ENCODE results near the gene KIAA1217. TPM values are rescaled to one million over a fixed set of nuclear protein-coding genes. Genes with fewer than 3 reads are reported as not detected.
"Not testable (repeated sequence)": the region's sequence is repeated elsewhere in the genome, so short reads cannot be mapped to it uniquely, and the experiment has no call there.

The KIAA1217 gene
- total RNA-seq, 2 donors from 2014 or later: 92.5 to 188 TPM

- Histone ChIP-seq H3K4me1 (replicated peaks) (no peaks in the 10 kb centered on the region), H3K4me3 (no peak overlapping the region), H3K27ac (no peak overlapping the region), H3K9me3 (no peaks in the 10 kb centered on the region), H3K36me3 (no peaks in the 10 kb centered on the region), H3K27me3 (replicated peaks; ENCODE audit: insufficient read depth) (no peaks in the 10 kb centered on the region)
- TF ChIP-seq POLR2AphosphoS5 (IDR thresholded peaks at IDR 0.05) (no peak), CTCF (IDR thresholded peaks at IDR 0.05) (no peak), POLR2A (IDR thresholded peaks at IDR 0.05) (no peak)
- WGBS: 94% methylated on average over 2 of the region's 2 CpGs
- no peak for DNase-seq (ENCODE audit: low spot score)
- intact Hi-C loops (cut with DNase I): no loop called here
Observed at GRCh38 chr10:24476913-24477701, 268.2 kb downstream of the KIAA1217 start.

GRCh38 chr10:24477915-24478314 lies 269.0 kb downstream of the KIAA1217 start:
- TF ChIP-seq CTCF (IDR thresholded peaks at IDR 0.05) (no peak), POLR2AphosphoS5 (IDR thresholded peaks at IDR 0.05) (no peak), POLR2A (IDR thresholded peaks at IDR 0.05) (no peak)
- DNase-seq (ENCODE audit: low spot score): no peak
- Histone ChIP-seq H3K27me3 (replicated peaks; ENCODE audit: insufficient read depth) (no peaks in the 10 kb centered on the region), H3K36me3 (no peaks in the 10 kb centered on the region), H3K4me1 (replicated peaks) (no peaks in the 10 kb centered on the region), H3K27ac (no peak overlapping the region), H3K9me3 (no peaks in the 10 kb centered on the region), H3K4me3 (no peak overlapping the region)
- WGBS: 96% methylated on average over 3 of the region's 3 CpGs
- intact Hi-C loops (cut with DNase I): no loop called here

GRCh38 chr10:24479806-24480205 lies 270.9 kb downstream of the KIAA1217 start:
- Histone ChIP-seq H3K4me3 (no peak overlapping the region), H3K27me3 (replicated peaks; ENCODE audit: insufficient read depth) (no peaks in the 10 kb centered on the region), H3K27ac (no peak overlapping the region), H3K4me1 (replicated peaks) (peaks cover 3% of the 10 kb centered on the region), H3K36me3 (no peaks in the 10 kb centered on the region), H3K9me3 (no peaks in the 10 kb centered on the region)
- WGBS: 65% methylated on average over 4 of the region's 4 CpGs
- intact Hi-C loops (cut with DNase I): no loop called here
- TF ChIP-seq POLR2A (IDR thresholded peaks at IDR 0.05): no peak
- TF ChIP-seq POLR2AphosphoS5 (IDR thresholded peaks at IDR 0.05): no peak
- no peak for TF ChIP-seq CTCF (IDR thresholded peaks at IDR 0.05)
- DNase-seq (ENCODE audit: low spot score): no peak

GRCh38 chr10:24480447-24480846 lies 271.5 kb downstream of the KIAA1217 start:
- Histone ChIP-seq H3K9me3 (no peaks in the 10 kb centered on the region), H3K27me3 (replicated peaks; ENCODE audit: insufficient read depth) (no peaks in the 10 kb centered on the region), H3K4me3 (no peak overlapping the region), H3K4me1 (replicated peaks) (peaks cover 3% of the 10 kb centered on the region), H3K36me3 (no peaks in the 10 kb centered on the region), H3K27ac (no peak overlapping the region)
- intact Hi-C loops (cut with DNase I): no loop called here
- no peak for DNase-seq (ENCODE audit: low spot score)
- WGBS: 85% methylated on average over 3 of the region's 3 CpGs
- TF ChIP-seq POLR2A (IDR thresholded peaks at IDR 0.05) (no peak), CTCF (IDR thresholded peaks at IDR 0.05) (no peak), POLR2AphosphoS5 (IDR thresholded peaks at IDR 0.05) (no peak)

- TF ChIP-seq CTCF (IDR thresholded peaks at IDR 0.05) (no peak), POLR2AphosphoS5 (IDR thresholded peaks at IDR 0.05) (no peak), POLR2A (IDR thresholded peaks at IDR 0.05) (no peak)
- intact Hi-C loops (cut with DNase I): no loop called here
- no peaks in the 10 kb centered on the region for H3K27me3 ChIP-seq (replicated peaks; ENCODE audit: insufficient read depth)
- H3K4me1 ChIP-seq (replicated peaks): peaks cover 3% of the 10 kb centered on the region
- no peak overlapping the region for H3K4me3 ChIP-seq
- no peak overlapping the region for H3K27ac ChIP-seq
- H3K36me3 ChIP-seq: no peaks in the 10 kb centered on the region
- H3K9me3 ChIP-seq: no peaks in the 10 kb centered on the region
- DNase-seq (ENCODE audit: low spot score): no peak
- 66% methylated on average over 6 of the region's 6 CpGs for WGBS
Observed at GRCh38 chr10:24481241-24481640, 272.3 kb downstream of the KIAA1217 start.

- H3K4me3 ChIP-seq; intact Hi-C loops (cut with DNase I); H3K27me3 ChIP-seq (replicated peaks; ENCODE audit: insufficient read depth); H3K9me3 ChIP-seq; H3K4me1 ChIP-seq (replicated peaks); H3K36me3 ChIP-seq; DNase-seq (ENCODE audit: low spot score): not testable (repeated sequence)
- H3K27ac ChIP-seq: peak overlapping the region; percentile 50 to 72
Observed at GRCh38 chr10:24482713-24483112, 273.8 kb downstream of the KIAA1217 start.

Data from prostate gland (tissue), 2 donors.